Neuronal stem cell (in vitro differentiated cells): Measurements from ENCODE around the gene VSIR. TPM values are rescaled to one million over a fixed set of nuclear protein-coding genes. Genes with fewer than 3 reads are reported as not detected.

Source experiments
- DNase-seq: peaks from one replicate; pipeline ENCODE4 v3.0.0-alpha.2; 2013; ENCODE audit warnings: low spot score
- H2AFZ ChIP-seq: one replicate; pipeline ENCODE4 v1.6.1; 2013; ENCODE audit warnings: mild to moderate bottlenecking, low read length, inconsistent platforms
- H2AK5ac ChIP-seq: 2 replicates; pipeline ENCODE4 v1.6.1; 2013; ENCODE audit warnings: low read depth, mild to moderate bottlenecking, inconsistent platforms, low read length, moderate library complexity, mixed read lengths
- H2BK120ac ChIP-seq: 2 replicates; pipeline ENCODE4 v1.6.1; 2013; ENCODE audit warnings: low read depth, mild to moderate bottlenecking, inconsistent platforms, low read length, moderate library complexity, mixed read lengths
- H2BK12ac ChIP-seq: one replicate; pipeline ENCODE4 v1.6.1; 2013; ENCODE audit warnings: low read length, inconsistent platforms
- H2BK15ac ChIP-seq: 2 replicates; pipeline ENCODE4 v1.6.1; 2013; ENCODE audit warnings: mild to moderate bottlenecking, low read length, inconsistent platforms, mixed read lengths
- H2BK5ac ChIP-seq: one replicate; pipeline ENCODE4 v1.6.1; 2013; ENCODE audit warnings: inconsistent platforms, mild to moderate bottlenecking, low read length, moderate library complexity
- H3K14ac ChIP-seq: one replicate; pipeline ENCODE4 v1.6.1; 2013; ENCODE audit warnings: low read length, inconsistent platforms
- H3K18ac ChIP-seq: 2 replicates; pipeline ENCODE4 v1.6.1; 2013; ENCODE audit warnings: low read length, inconsistent platforms
- H3K23ac ChIP-seq: 2 replicates; pipeline ENCODE4 v1.6.1; 2013; ENCODE audit warnings: low read depth, mild to moderate bottlenecking, mixed read lengths, low read length, inconsistent platforms; ENCODE audit not compliant: poor library complexity
- H3K27ac ChIP-seq: replicated peaks from 3 replicates; pipeline ENCODE4 v1.5.1; 2013; ENCODE audit warnings: low read length, inconsistent platforms
- H3K27me3 ChIP-seq, 3 experiments: 2 replicates each; pipeline ENCODE4 v1.6.1; 2013; ENCODE audit warnings: low read length in 3 of 3, mild to moderate bottlenecking in 2 of 3, inconsistent platforms in 1 of 3, low read depth in 1 of 3, mixed read lengths in 1 of 3, moderate library complexity in 1 of 3; ENCODE audit not compliant: control insufficient read depth in 3 of 3, insufficient read depth in 3 of 3
- H3K36me3 ChIP-seq, 2 donors: replicated peaks in 1 of 2; 2 replicates each; pipeline ENCODE4 v1.6.1; 2013; ENCODE audit warnings: low read length in 2 of 2; ENCODE audit not compliant: control insufficient read depth in 2 of 2, insufficient read depth in 2 of 2
- H3K4ac ChIP-seq: 2 replicates; pipeline ENCODE4 v1.6.1; 2013; ENCODE audit warnings: inconsistent platforms, mild to moderate bottlenecking, low read length, moderate library complexity
- H3K4me1 ChIP-seq, 2 donors: 1 replicate in 1 of 2; 2 replicates in 1 of 2; pipeline ENCODE4 v1.6.1; 2013; ENCODE audit warnings: low read length in 2 of 2, low read depth in 1 of 2; ENCODE audit not compliant: control insufficient read depth in 2 of 2, insufficient read depth in 1 of 2
- H3K4me2 ChIP-seq: one replicate; pipeline ENCODE4 v1.6.1; 2013; ENCODE audit warnings: mild to moderate bottlenecking, low read length, inconsistent platforms; ENCODE audit not compliant: insufficient read depth, poor library complexity, severe bottlenecking
- H3K4me3 ChIP-seq, 2 donors: 2 replicates each; pipeline ENCODE4 v1.5.1; 2013; ENCODE audit warnings: low read length in 2 of 2, mild to moderate bottlenecking in 2 of 2, inconsistent platforms in 1 of 2, moderate library complexity in 1 of 2
- H3K79me1 ChIP-seq: one replicate; pipeline ENCODE4 v1.6.1; 2013; ENCODE audit warnings: low read depth, mild to moderate bottlenecking, inconsistent platforms, low read length, moderate library complexity
- H3K9ac ChIP-seq: one replicate; pipeline ENCODE4 v1.6.1; 2013; ENCODE audit warnings: mild to moderate bottlenecking, low read depth, low read length, inconsistent platforms; ENCODE audit not compliant: poor library complexity
- H3K9me3 ChIP-seq, 2 donors: replicated peaks in 1 of 2; 2 replicates each; pipeline versions ENCODE3 to v1.6.1; 2013; ENCODE audit warnings: low read length in 2 of 2, mild to moderate bottlenecking in 2 of 2, inconsistent platforms in 1 of 2, low read depth in 1 of 2, mixed read lengths in 1 of 2, moderate library complexity in 1 of 2; ENCODE audit not compliant: control insufficient read depth in 2 of 2, insufficient read depth in 1 of 2
- H4K8ac ChIP-seq: one replicate; pipeline ENCODE4 v1.6.1; 2013; ENCODE audit warnings: low read depth, mild to moderate bottlenecking, inconsistent platforms, low read length, moderate library complexity
- H4K91ac ChIP-seq: one replicate; pipeline ENCODE4 v1.6.1; 2013; ENCODE audit warnings: low read length, low read depth, mild to moderate bottlenecking, inconsistent platforms; ENCODE audit not compliant: poor library complexity
- WGBS, 2 donors: extraction: QIAGEN DNeasy Blood & Tissue Kit; methylation state at CpG; one replicate each; pipeline ENCODE4 v1.1.7; 2013; ENCODE audit warnings: missing lambda C conversion rate in 2 of 2, mixed read lengths in 1 of 2; ENCODE audit not compliant: insufficient read length in 2 of 2, insufficient replicate concordance in 1 of 2; ENCODE audit errors: extremely low coverage in 2 of 2; 5-methylcytosine and 5-hydroxymethylcytosine counted together
- small RNA-seq: library from polyadenylated mRNA; stranded (forward); fragments of <200 nt; extraction: miRNeasy Mini kit (QIAGEN cat#:217004); gene quantifications from one replicate; pipeline ENCODE3, GENCODE V24; 2013; ENCODE audit not compliant: insufficient read depth

The VSIR gene

GRCh38 chr10:71697938-71698709, 75.2 kb downstream of the VSIR start:
- Histone ChIP-seq H3K36me3 (no peaks in the 10 kb centered on the region), H3K79me1 (no peaks in the 10 kb centered on the region), H4K8ac (no peak overlapping the region), H2BK12ac (no peak overlapping the region), H3K23ac (no peak overlapping the region), H2AK5ac (no peak overlapping the region), H2BK5ac (no peak overlapping the region), H2AFZ (no peak overlapping the region), H3K4me3 (no peak overlapping the region), H3K9ac (peak overlapping the region; percentile 30), H2BK120ac (no peak overlapping the region), H3K4me1 (peaks cover 0 to 12% of the 10 kb centered on the region in 2 donors), H3K18ac (no peak overlapping the region), H3K9me3 (no peaks in the 10 kb centered on the region), H3K4me2 (no peak overlapping the region), H3K4ac (no peak overlapping the region), H3K27me3 (peaks cover 0 to 3% (median 0%) of the 10 kb centered on the region in 3 experiments), H4K91ac (no peak overlapping the region), H2BK15ac (no peak overlapping the region), H3K27ac (no peak overlapping the region), H3K14ac (no peak overlapping the region)
- no peak for DNase-seq
- no CpG with 5 or more reads among the region's 7 CpGs for WGBS, 2 donors

Small RNAs within 50 kb of the gene (small RNA-seq; reads per million reads assigned to genes)
- gene MIR7152 = not detected
